GM13977 (cell line): ENCODE data around the gene RASL11B.

Source experiments
- DNase-seq: peaks from one replicate; pipeline ENCODE4 v3.0.0; 2012; ENCODE audit warnings: low spot score
- CTCF ChIP-seq: IDR thresholded peaks from 2 replicates; pipeline ENCODE4 v1.5.1; 2012; ENCODE audit warnings: mild to moderate bottlenecking, control low read depth; ENCODE audit not compliant: insufficient read depth; ENCODE audit errors: extremely low read depth, missing control alignments
- in situ Hi-C: fragments of 300-500 bp; cut with MboI; formaldehyde crosslinking; loops from one replicate; pipeline ENCODE4 v1.12.0; 2022; ENCODE audit warnings: low sequenced_read_pairs, low pct_unique_long_range_greater_than_20kb, mixed read lengths, inconsistent platforms; ENCODE audit not compliant: unreplicated experiment

Gene RASL11B

GRCh38 chr4:52883707-52884669 lies 21.9 kb downstream of the RASL11B start:
- no peak for TF ChIP-seq CTCF
- DNase-seq: no peak
- in situ Hi-C loops: no loop called here

GRCh38 chr4:52884994-52885393 lies 22.9 kb downstream of the RASL11B start:
- in situ Hi-C loops: no loop called here
- no peak for DNase-seq
- no peak for TF ChIP-seq CTCF

- in situ Hi-C loops: no loop called here
- TF ChIP-seq CTCF: no peak
- no peak for DNase-seq
Measured at GRCh38 chr4:52889354-52889753, 27.2 kb downstream of the RASL11B start.

DNA sequence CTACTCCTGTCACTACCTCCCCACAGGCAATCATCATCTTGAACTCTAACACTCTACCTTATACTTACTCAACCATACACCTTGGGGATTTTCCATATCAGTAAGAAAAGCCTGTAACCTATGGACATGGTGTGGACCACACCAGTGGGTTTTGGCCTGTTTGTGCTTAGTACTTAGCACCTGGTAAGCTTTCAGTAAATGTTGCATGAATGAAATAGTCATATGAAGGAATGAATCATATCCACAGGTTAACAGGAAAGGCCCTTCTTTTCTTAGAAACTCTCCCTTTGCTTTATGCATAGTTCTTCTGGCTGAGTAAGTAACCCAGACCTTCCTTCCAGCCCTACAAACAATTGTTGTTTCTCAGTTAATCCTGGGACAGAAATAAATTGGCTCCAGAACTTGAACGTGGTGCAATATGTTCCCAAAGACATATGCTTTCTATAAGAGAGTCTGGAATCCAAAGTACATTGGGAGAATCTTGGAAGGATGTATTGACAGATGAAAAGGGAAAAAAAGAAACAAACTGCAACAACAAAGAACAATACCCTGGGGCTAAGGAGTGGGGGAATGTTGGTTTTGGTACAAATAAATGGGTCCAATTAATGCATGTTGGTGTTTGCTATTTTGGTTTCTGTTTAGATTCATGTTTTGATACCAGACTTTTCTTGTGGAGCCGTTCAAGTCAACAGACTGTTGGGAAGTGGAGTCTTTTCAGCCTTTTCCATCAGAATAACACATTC lies 27.8 kb downstream of the RASL11B start:
- in situ Hi-C loops: no loop called here
- no peak for DNase-seq
- no peak for TF ChIP-seq CTCF

GRCh38 chr4:52890521-52890791 lies 28.3 kb downstream of the RASL11B start:
- TF ChIP-seq CTCF: no peak
- DNase-seq: no peak
- in situ Hi-C loops: no loop called here

GRCh38 chr4:52891743-52892142 lies 29.6 kb downstream of the RASL11B start:
- no peak for TF ChIP-seq CTCF
- DNase-seq: no peak
- in situ Hi-C loops: no loop called here
